ENCODE results near the gene KLHL40.

GRCh38 chr3:42675909-42676308, 9.4 kb upstream of the KLHL40 start:
- TF ChIP-seq, protein P1, sequence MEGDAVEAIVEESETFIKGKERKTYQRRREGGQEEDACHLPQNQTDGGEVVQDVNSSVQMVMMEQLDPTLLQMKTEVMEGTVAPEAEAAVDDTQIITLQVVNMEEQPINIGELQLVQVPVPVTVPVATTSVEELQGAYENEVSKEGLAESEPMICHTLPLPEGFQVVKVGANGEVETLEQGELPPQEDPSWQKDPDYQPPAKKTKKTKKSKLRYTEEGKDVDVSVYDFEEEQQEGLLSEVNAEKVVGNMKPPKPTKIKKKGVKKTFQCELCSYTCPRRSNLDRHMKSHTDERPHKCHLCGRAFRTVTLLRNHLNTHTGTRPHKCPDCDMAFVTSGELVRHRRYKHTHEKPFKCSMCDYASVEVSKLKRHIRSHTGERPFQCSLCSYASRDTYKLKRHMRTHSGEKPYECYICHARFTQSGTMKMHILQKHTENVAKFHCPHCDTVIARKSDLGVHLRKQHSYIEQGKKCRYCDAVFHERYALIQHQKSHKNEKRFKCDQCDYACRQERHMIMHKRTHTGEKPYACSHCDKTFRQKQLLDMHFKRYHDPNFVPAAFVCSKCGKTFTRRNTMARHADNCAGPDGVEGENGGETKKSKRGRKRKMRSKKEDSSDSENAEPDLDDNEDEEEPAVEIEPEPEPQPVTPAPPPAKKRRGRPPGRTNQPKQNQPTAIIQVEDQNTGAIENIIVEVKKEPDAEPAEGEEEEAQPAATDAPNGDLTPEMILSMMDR (optimal IDR thresholded peaks at IDR 0.05 in 1 of 3, IDR thresholded peaks at IDR 0.05 in 1 of 3, conservative IDR thresholded peaks at IDR 0.05 in 1 of 3; ENCODE audit: extremely low read depth in 1 of 3, insufficient read depth in 2 of 3, low read length in 3 of 3), result no peak
- TF ChIP-seq EZH2 (IDR thresholded peaks at IDR 0.05; ENCODE audit: low read length), result no peak
